Gastroesophageal sphincter (tissue), 3 donors: Measurements from ENCODE around the gene CEP83.

Experiments used
- POLR2A ChIP-seq, 2 donors: fragments of 450-650 bp; IDR thresholded peaks; one replicate each; pipeline ENCODE4 v1.6.1; 2017; ENCODE audit warnings: antibody characterized with exemption in 2 of 2, mild to moderate bottlenecking in 2 of 2, moderate library complexity in 1 of 2
- TF ChIP-seq, protein P1 (sequence below), 4 experiments: fragments of 200-600 bp in 2 of 4; fragments of 450-650 bp in 2 of 4; sonication (generic) in 1 of 4; IDR thresholded peaks; one replicate each; pipeline ENCODE4 v1.5.1; 2017 to 2019; ENCODE audit warnings: antibody characterized with exemption in 4 of 4, mild to moderate bottlenecking in 2 of 4, moderate library complexity in 2 of 4

DNA sequence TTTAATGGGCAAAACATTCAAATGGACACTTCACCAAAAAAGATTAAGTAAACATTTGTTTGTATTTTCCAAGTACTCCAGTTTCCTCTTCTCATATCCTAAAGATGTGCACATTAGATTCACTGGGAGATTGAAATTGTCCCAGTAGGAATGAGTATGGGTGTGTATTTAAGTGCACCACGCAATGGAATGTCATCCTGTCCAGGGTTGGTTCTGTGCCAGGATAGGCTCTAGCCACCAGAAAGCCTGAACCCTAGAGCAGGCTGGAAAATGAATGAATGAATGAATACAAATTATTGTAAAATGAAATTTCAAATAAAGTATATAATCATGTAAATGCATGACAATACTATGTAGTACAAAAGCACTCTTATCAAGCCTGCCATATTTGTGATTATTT, 14.0 kb downstream of the CEP83 start:
- TF ChIP-seq, protein P1, sequence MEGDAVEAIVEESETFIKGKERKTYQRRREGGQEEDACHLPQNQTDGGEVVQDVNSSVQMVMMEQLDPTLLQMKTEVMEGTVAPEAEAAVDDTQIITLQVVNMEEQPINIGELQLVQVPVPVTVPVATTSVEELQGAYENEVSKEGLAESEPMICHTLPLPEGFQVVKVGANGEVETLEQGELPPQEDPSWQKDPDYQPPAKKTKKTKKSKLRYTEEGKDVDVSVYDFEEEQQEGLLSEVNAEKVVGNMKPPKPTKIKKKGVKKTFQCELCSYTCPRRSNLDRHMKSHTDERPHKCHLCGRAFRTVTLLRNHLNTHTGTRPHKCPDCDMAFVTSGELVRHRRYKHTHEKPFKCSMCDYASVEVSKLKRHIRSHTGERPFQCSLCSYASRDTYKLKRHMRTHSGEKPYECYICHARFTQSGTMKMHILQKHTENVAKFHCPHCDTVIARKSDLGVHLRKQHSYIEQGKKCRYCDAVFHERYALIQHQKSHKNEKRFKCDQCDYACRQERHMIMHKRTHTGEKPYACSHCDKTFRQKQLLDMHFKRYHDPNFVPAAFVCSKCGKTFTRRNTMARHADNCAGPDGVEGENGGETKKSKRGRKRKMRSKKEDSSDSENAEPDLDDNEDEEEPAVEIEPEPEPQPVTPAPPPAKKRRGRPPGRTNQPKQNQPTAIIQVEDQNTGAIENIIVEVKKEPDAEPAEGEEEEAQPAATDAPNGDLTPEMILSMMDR (IDR thresholded peaks at IDR 0.05) = no peak
- TF ChIP-seq POLR2A (IDR thresholded peaks at IDR 0.05) = no peak
